Astrocyte of the spinal cord (primary cell): Measurements from ENCODE around the gene ZFR.

Experiments used
- DNase-seq: peaks from one replicate; pipeline ENCODE4 v3.0.0; 2011; ENCODE audit warnings: low read depth, low spot score
- H3K4me3 ChIP-seq: 2 replicates; pipeline ENCODE4 v1.5.1; 2011; ENCODE audit warnings: low read depth, mild to moderate bottlenecking, low read length, moderate library complexity
- CTCF ChIP-seq: IDR thresholded peaks from 2 replicates; pipeline ENCODE4 v1.5.1; 2012; ENCODE audit warnings: low read depth, mild to moderate bottlenecking, low read length, inconsistent platforms
- in situ Hi-C: cut with HindIII; loops from 2 replicates; pipeline ENCODE4 v1.10.0; 2017; ENCODE audit warnings: low sequenced_read_pairs

Gene ZFR

GRCh38 chr5:32465076-32465475 is 20.5 kb upstream of the ZFR start:
- TF ChIP-seq CTCF: no peak
- in situ Hi-C loops: no loop called here
- DNase-seq: no peak
- no peak overlapping the region for H3K4me3 ChIP-seq

GRCh38 chr5:32462618-32463017 is 18.1 kb upstream of the ZFR start:
- peak; percentile 30 for DNase-seq
- in situ Hi-C loops: no loop called here
- TF ChIP-seq CTCF: no peak
- no peak overlapping the region for H3K4me3 ChIP-seq

- no peak for TF ChIP-seq CTCF
- in situ Hi-C loops: no loop called here
- no peak for DNase-seq
- H3K4me3 ChIP-seq: no peak overlapping the region
Observed at GRCh38 chr5:32461441-32462120, 17.0 kb upstream of the ZFR start.

- TF ChIP-seq CTCF: no peak
- no peak overlapping the region for H3K4me3 ChIP-seq
- in situ Hi-C loops: no loop called here
- DNase-seq: no peak
Observed at GRCh38 chr5:32460702-32461101, 16.2 kb upstream of the ZFR start.

GRCh38 chr5:32458880-32459495 is 14.4 kb upstream of the ZFR start:
- H3K4me3 ChIP-seq: no peak overlapping the region
- TF ChIP-seq CTCF: no peak
- in situ Hi-C loops: no loop called here
- no peak for DNase-seq

- H3K4me3 ChIP-seq: no peak overlapping the region
- TF ChIP-seq CTCF: no peak
- no peak for DNase-seq
- in situ Hi-C loops: no loop called here
Observed at GRCh38 chr5:32455311-32455710, 10.8 kb upstream of the ZFR start.
